Epidermal melanocyte (primary cell): Measurements from ENCODE around the gene HMCN1.
A peak's percentile ranks its signal among the peaks of the same experiment; 100 is the strongest.
"Not testable (repeated sequence)": the region's sequence is repeated elsewhere in the genome, so short reads cannot be mapped to it uniquely, and the experiment has no call there.

Experiments used
- DNase-seq: peaks from one replicate; pipeline ENCODE4 v3.0.0; 2011; ENCODE audit warnings: low spot score; ENCODE audit not compliant: insufficient read length

HMCN1 gene

DNA sequence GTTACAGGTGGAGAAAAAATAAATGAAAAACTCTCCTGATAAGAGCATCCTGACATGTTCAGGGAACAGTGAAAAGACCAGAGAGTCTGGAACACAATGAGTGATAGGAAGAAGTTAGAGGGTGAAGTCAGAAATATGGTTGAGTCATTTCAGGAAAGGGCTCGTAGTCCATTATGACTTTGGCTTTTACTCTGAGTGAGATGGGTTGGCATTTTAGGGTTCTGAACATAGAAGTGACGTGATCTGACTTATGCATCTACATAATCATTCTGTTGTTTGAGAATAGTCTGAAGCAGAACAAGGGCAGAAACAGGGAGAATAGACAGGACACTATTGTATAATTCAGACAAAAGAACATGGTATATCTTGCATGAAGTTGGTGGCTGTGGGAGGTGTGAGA, 5.8 kb downstream of the HMCN1 start:
- no peak for DNase-seq

- DNase-seq: no peak
These were observed 7.4 kb downstream of the HMCN1 start for GRCh38 chr1:185741551-185741950.

- no peak for DNase-seq
These were observed 8.2 kb downstream of the HMCN1 start for GRCh38 chr1:185742403-185742802.

DNA sequence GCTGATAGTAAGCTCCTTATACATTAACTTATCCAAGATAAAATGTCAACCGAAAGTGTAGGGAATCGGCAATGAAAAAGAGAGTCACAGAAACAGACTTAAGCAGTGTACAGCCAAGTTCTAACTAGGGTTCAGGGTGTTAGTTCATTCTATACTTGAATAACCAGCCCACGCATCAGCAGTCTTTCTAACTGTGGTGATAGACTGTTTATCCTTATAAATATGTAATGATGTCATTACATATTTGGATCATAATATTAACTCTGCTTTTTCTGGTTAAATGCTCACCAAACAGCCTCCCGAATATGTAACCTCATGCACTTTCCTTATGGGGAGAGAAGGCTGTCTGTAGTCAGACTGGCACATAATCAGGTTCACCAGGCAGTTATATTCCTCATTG, 11.0 kb downstream of the HMCN1 start:
- no peak for DNase-seq

GRCh38 chr1:185759061-185759460, 24.9 kb downstream of the HMCN1 start:
- DNase-seq: no peak

DNA sequence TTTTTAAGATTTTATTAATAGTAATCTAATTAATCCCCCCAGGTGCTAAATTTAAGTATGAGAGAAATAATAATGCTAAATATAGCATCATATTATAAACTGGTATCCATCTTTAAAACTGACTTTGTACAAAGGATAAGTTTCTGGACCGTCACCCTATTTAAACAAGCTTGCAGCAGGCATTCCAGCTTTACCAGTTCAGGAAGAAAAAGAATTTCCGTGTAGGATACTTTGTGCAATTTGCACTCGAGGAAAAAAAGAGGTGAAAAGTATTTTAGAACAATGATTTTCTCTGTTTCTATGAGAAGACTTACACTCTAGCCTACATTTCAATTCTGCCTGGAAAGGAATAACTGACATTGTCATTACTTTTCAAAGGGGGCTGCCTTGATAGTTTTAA, 27.6 kb downstream of the HMCN1 start:
- DNase-seq: no peak

DNA sequence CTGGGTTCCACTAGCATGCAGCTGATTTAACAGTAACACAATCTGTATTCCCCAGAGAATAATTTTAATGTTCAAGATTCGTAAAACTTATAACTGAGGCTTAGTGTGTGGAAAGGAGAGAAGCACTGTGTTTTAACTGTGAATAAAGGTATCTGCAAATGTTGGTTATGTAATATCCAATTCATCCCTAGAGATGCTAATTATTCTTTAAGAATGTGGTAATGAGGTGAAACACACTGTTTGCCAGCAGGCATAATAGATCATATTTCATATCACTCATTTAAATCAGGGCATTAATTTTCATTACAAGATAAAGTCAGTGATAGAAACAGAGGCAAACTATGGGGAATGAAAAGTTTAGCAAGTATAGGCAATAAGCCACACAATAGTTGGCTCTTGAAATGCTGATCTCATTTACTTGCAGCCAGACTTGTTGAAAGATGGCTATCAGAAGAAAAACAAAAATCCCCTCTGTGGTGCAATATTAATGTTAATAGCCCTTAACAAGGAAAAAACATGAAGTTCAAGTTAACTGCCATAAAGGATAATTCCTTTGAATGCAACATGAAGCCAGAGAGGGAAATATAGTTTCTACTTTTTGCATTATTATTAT, 33.4 kb downstream of the HMCN1 start:
- no peak for DNase-seq

DNA sequence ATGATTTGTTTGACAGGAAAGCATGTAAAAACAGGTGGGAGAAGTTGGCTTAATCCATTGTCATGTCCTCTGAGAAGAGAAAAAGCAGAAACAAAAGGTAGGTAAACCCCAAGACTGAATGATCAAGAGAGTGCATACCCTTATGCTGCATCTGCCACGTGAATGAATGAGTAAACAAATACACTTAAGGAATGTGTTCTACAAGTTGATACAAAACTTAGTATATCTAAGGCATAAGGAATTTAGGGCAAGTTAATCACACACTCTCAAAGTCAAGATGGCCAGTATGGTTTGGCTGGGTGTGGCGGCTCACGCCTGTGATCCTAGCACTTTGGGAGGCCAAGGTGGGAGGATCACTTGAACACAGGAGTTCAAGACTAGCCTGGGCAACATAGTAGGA, 34.2 kb downstream of the HMCN1 start:
- DNase-seq: no peak

GRCh38 chr1:185769136-185769535, 34.9 kb downstream of the HMCN1 start:
- no peak for DNase-seq

GRCh38 chr1:185774394-185774793, 40.2 kb downstream of the HMCN1 start:
- no peak for DNase-seq

GRCh38 chr1:185775501-185775900, 41.3 kb downstream of the HMCN1 start:
- peak; percentile 55 for DNase-seq

DNA sequence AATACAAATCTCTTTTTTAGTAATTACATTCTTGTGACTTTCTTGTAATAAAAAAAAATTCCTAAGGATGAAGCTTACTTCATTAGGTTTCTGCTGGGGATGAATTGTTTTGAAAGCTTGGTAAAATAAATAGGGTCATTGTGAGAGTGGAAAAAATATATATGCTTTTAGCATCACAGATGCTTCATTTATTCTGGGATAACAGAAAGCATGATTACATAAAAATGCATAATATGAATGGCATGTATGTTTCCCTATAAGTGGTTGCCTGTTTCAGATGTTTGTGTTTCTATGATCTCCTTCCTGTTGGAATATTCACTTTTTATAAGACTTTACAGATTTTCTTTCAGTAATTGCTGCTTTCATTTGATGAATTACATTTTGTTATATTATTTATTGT, 42.3 kb downstream of the HMCN1 start:
- no peak for DNase-seq

GRCh38 chr1:185783860-185784259, 49.7 kb downstream of the HMCN1 start:
- not testable (repeated sequence) for DNase-seq

GRCh38 chr1:185785586-185785985, 51.4 kb downstream of the HMCN1 start:
- DNase-seq: no peak

DNA sequence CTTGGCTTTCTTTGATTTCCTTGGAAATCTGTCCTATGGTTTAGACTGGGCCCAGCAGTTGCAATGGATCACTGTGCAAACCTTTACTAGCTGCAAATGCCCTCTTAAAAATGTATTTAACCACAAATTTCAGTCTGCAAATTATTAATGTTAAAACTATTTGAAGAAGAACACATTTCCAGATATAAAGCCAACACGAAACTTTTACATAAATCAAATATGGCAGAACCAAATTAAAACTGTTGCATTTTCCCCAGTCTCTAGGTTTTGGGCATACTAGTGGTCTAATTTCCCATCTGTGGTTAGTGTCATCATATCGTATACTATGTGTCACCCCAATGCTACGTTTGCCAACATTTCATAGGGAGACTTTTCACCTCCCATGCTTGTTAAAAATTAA, 52.3 kb downstream of the HMCN1 start:
- DNase-seq: no peak

DNA sequence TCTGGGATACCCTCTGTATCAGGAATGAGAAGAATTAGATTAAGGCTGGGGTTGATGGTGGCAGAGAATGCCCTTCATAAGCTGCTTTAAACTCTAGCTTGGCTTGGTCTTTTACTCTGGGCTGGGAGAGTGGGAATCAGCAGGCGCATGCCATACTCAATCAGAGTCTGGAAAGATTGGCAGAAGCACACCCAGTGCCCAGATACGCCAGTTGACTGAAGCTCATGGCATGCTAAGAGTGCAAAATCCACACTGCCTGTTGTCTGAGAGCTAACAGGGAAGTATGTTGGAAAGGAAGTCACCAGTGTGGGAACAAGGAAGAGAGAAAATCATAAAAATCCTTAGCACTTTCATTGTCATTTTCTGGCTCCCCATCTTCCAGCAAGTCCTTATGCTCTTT, 53.0 kb downstream of the HMCN1 start:
- DNase-seq: no peak

DNA sequence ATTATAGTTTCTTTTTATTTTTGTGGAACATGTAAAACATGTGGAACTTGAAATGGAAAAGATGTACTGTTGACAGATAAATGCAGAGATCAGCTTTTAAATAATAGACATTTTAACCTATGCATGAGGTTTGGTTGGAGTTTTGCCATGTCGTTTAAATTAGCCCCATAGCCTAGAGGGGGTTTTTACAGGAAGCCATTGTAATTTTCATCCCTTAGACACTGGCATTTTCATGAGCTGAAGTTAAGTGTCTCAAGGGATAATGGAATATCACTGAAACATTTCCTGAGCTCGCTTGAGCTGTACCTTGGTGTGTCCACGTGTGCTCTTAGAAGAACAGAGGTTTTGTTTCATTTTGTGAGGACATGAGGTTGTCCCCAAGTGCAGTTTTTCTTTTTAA, 54.2 kb downstream of the HMCN1 start:
- DNase-seq: no peak

DNA sequence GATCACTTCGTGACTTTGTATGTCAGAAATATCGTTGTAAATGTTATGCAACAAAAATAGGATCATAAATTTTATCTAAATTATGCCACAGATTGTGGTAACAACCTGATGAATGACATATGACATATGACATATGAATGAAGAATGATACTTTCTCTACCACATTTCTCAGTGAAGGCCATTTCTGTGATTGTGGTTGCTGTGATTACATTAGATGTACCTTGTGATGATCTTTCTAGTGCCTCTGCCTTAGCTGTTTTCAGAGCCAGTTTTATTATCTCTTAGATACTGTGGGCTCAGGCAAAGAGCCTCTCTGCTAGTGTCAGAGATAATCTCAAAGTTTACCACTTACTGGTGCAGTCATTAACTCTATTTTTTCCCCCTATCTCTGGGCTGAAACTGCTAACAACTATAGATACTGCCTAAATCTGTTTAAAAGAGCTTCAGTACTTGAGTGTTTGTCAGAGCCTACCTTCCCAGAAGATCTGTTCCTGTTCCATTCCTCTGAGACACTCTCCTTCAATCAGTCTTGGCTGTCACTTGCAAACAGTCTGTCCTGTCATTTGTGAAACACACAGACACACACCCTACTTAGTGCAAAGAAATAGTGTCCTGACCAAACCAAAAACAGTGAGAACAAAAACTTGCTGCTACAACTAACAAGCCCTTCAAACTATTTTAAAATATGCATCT, 55.5 kb downstream of the HMCN1 start:
- DNase-seq: no peak

GRCh38 chr1:185790194-185790735, 56.1 kb downstream of the HMCN1 start:
- peak; percentile 47 for DNase-seq

DNA sequence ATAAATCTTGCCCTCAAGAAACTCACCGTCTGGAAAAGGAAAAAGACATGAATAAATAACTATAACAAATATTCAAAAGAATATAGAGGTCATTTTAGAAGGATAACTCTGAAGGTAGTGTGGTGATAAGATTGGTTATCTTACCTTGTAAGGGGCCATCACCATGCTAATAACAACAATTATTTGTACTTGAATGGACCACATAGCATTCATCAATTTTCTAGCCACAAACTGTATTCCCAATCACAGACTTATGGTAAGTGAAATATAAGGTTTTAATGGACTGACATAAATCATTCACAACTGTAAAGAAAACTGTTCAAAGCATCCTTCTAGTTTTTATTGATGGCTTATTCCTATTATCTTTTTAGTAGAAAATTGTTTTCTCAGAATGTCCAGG, 57.8 kb downstream of the HMCN1 start:
- no peak for DNase-seq

DNA sequence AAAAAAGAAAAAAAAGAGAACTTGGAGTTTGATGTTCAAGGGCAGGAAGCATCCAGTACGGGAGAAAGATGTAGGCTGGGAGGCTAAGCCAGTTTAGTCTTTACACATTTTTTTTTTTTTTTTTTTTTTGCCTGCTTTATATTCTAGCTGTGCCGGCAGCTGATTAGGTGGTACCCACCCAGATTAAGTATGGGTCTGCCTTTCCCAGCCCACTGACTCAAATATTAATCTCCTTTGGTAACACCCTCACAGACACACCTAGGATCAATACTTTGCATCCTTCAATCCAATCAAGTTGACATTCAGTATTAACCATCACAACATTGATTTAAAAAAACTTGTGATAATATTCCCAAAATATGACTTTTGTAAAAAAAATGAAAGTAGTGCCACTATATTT, 60.3 kb downstream of the HMCN1 start:
- DNase-seq: not testable (repeated sequence)

- DNase-seq: no peak
These were observed 61.0 kb downstream of the HMCN1 start for GRCh38 chr1:185795181-185795580.

DNA sequence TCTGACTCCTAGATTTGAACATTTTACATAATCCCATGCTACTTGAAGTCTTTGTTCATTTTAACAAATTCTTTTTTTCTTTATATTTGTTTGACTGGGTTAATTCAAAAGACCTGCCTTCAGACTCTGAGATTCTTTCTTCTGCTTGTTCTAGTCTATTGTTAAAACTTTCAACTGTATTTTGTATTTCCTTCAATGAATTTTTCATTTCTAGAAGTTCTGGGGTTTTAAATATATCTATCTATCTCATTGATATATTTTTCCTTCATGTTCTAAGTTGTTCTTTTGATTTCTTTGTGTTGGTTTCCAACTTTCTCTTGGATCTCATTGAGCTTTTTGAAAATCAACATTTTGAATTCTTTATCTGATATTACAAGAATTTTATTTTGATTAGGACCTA, 64.3 kb downstream of the HMCN1 start:
- DNase-seq: no peak
